ENCODE data around the gene VIL1. TPM values are rescaled to one million over a fixed set of nuclear protein-coding genes. Genes with fewer than 3 reads are reported as not detected.

VIL1 gene
- total and polyA plus RNA-seq, 9 of the 15 experiments (the other 6 are each of a cell fraction or from before 2014, with no cell fraction given): 0.51 to 2.7 (median 1.2) TPM

- TF ChIP-seq KDM2B (CRISPR knock-in tag; IDR thresholded peaks at IDR 0.05) (no peak), SMC3 (conservative IDR thresholded peaks at IDR 0.05; ENCODE audit: insufficient read depth, low read depth, low read length) (peak; percentile 52; the same call in 1 of the 2 replicates), ZFP1 (CRISPR knock-in tag; IDR thresholded peaks at IDR 0.05) (no peak), VEZF1 (CRISPR knock-in tag; IDR thresholded peaks at IDR 0.05) (peak; percentile 97), HNRNPL (IDR thresholded peaks at IDR 0.05; ENCODE audit: low read depth, low read length) (0 out of 2 replicates have a peak, but pooled peaks have one; percentile 57), SIN3A (IDR thresholded peaks at IDR 0.05; ENCODE audit: borderline replicate concordance in 2 of 2, control insufficient read depth in 1 of 2, low read depth in 2 of 2, low read length in 2 of 2) (no peak), CGGBP1 (CRISPR knock-in tag; IDR thresholded peaks at IDR 0.05) (no peak), ZNF280B (CRISPR knock-in tag; IDR thresholded peaks at IDR 0.05) (no peak), BHLHE40 (IDR thresholded peaks at IDR 0.05; ENCODE audit: low read length) (peak; percentile 37; the same call in 1 of the 2 replicates), ZFX (CRISPR knock-in tag; IDR thresholded peaks at IDR 0.05) (peak; percentile 45; the same call in 1 of the 2 replicates), ZNF445 (CRISPR knock-in tag; IDR thresholded peaks at IDR 0.05; ENCODE audit: low read depth) (peak; percentile 58; the same call in 1 of the 2 replicates), HIVEP1 (CRISPR knock-in tag; IDR thresholded peaks at IDR 0.05) (0 out of 2 replicates have a peak, but pooled peaks have one; percentile 43), TFAP4 (CRISPR knock-in tag; IDR thresholded peaks at IDR 0.05; ENCODE audit: borderline replicate concordance) (peak; percentile 36; the same call in 1 of the 2 replicates), CBX1 (IDR thresholded peaks at IDR 0.05; ENCODE audit: low read depth) (peak; percentile 73), ELK3 (CRISPR knock-in tag; IDR thresholded peaks at IDR 0.05) (peak; percentile 65; the same call in 1 of the 2 replicates), SNIP1 (IDR thresholded peaks at IDR 0.05; ENCODE audit: low read depth) (0 out of 2 replicates have a peak, but pooled peaks have one; percentile 27), BRD9 (IDR thresholded peaks at IDR 0.05; ENCODE audit: low read depth, partially characterized antibody) (peak; percentile 83), MAZ (CRISPR knock-in tag; conservative IDR thresholded peaks at IDR 0.05 in 1 of 2, IDR thresholded peaks at IDR 0.05 in 1 of 2) (peak; percentile 89 to 96)
Measured at GRCh38 chr2:218406209-218406948, 12.5 kb upstream of the VIL1 start (continued).

All from K562 (cell line).